Astrocyte (in vitro differentiated cells and primary cell): ENCODE data around the gene DOCK3. TPM values are rescaled to one million over a fixed set of nuclear protein-coding genes. Genes with fewer than 3 reads are reported as not detected.

Experiments
- DNase-seq: peaks from one replicate; pipeline ENCODE4 v3.0.0-alpha.2; 2010; ENCODE audit warnings: low read depth
- FAIRE-seq: peaks from 2 replicates; lab custom pipeline; 2011; peaks lifted over from hg19 to GRCh38; lab: Jason Lieb, UNC
- H2AFZ ChIP-seq: 2 replicates; pipeline ENCODE4 v1.6.0; 2012; ENCODE audit warnings: low read depth, low read length, inconsistent platforms
- H3K27ac ChIP-seq: 2 replicates; pipeline ENCODE4 v1.5.1; 2011; ENCODE audit warnings: low read depth, low read length, inconsistent platforms
- H3K27me3 ChIP-seq: 2 replicates; pipeline ENCODE4 v1.6.0; 2011; ENCODE audit warnings: low read length, inconsistent platforms; ENCODE audit not compliant: insufficient read depth
- H3K36me3 ChIP-seq: 2 replicates; pipeline ENCODE4 v1.5.1; 2011; ENCODE audit warnings: low read length, inconsistent platforms; ENCODE audit not compliant: insufficient read depth
- H3K4me1 ChIP-seq: 2 replicates; pipeline ENCODE4 v1.5.1; 2011; ENCODE audit warnings: low read length, inconsistent platforms; ENCODE audit not compliant: insufficient read depth
- H3K4me2 ChIP-seq: 2 replicates; pipeline ENCODE4 v1.6.0; 2012; ENCODE audit warnings: low read length, inconsistent platforms
- H3K4me3 ChIP-seq: 2 replicates; pipeline ENCODE4 v1.5.1; 2011; ENCODE audit warnings: low read depth, mild to moderate bottlenecking, low read length, inconsistent platforms; ENCODE audit not compliant: insufficient read depth
- H3K79me2 ChIP-seq: 2 replicates; pipeline ENCODE4 v1.6.0; 2012; ENCODE audit warnings: mild to moderate bottlenecking, low read length, inconsistent platforms; ENCODE audit not compliant: insufficient read depth
- H3K9ac ChIP-seq: 2 replicates; pipeline ENCODE4 v1.6.0; 2012; ENCODE audit warnings: mild to moderate bottlenecking, low read length, inconsistent platforms
- H3K9me3 ChIP-seq: 2 replicates; pipeline ENCODE4 v1.5.1; 2012; ENCODE audit warnings: low read depth, mild to moderate bottlenecking, low read length, inconsistent platforms; ENCODE audit not compliant: insufficient read depth
- H4K20me1 ChIP-seq: 2 replicates; pipeline ENCODE4 v1.6.0; 2012; ENCODE audit warnings: low read length, inconsistent platforms; ENCODE audit not compliant: insufficient read depth
- H3K27ac Mint-ChIP-seq: one replicate; pipeline ENCODE4 v1.8.0; 2021; ENCODE audit warnings: mild to moderate bottlenecking, mixed read lengths; ENCODE audit not compliant: unreplicated experiment
- H3K27me3 Mint-ChIP-seq: one replicate; pipeline ENCODE4 v1.8.0; 2021; ENCODE audit warnings: low read depth, mixed read lengths; ENCODE audit not compliant: unreplicated experiment
- H3K36me3 Mint-ChIP-seq: one replicate; pipeline ENCODE4 v1.8.0; 2021; ENCODE audit warnings: low read depth, mixed read lengths; ENCODE audit not compliant: unreplicated experiment
- H3K4me1 Mint-ChIP-seq: one replicate; pipeline ENCODE4 v1.8.0; 2021; ENCODE audit warnings: low read depth, mixed read lengths; ENCODE audit not compliant: unreplicated experiment
- H3K4me3 Mint-ChIP-seq: one replicate; pipeline ENCODE4 v1.8.0; 2021; ENCODE audit warnings: mild to moderate bottlenecking, moderate library complexity, mixed read lengths; ENCODE audit not compliant: unreplicated experiment
- H3K9me3 Mint-ChIP-seq: one replicate; pipeline ENCODE4 v1.8.0; 2021; ENCODE audit warnings: mild to moderate bottlenecking, mixed read lengths; ENCODE audit not compliant: unreplicated experiment
- CTCF ChIP-seq: IDR thresholded peaks from 2 replicates; pipeline ENCODE4 v1.5.1; 2011; ENCODE audit warnings: low read depth, mild to moderate bottlenecking, inconsistent platforms, low read length, moderate library complexity; ENCODE audit not compliant: insufficient read depth
- EZH2 ChIP-seq: IDR thresholded peaks from 2 replicates; pipeline ENCODE4 v1.6.1; 2012; ENCODE audit warnings: mild to moderate bottlenecking, low read length, inconsistent platforms; ENCODE audit not compliant: insufficient read depth
- total RNA-seq: library from RNA; stranded (reverse); gene quantifications from 2 replicates; pipeline ENCODE4 v1.2.1, GENCODE V29; 2021

The DOCK3 gene
- total RNA-seq, 1 donor from 2014 or later: 3.3 TPM

GRCh38 chr3:51354172-51354571, 679.4 kb downstream of the DOCK3 start:
- Mint-ChIP-seq H3K27ac (no peak overlapping the region), H3K36me3 (peaks cover 8% of the 10 kb centered on the region), H3K4me3 (no peak overlapping the region), H3K27me3 (peaks cover 7% of the 10 kb centered on the region), H3K9me3 (no peaks in the 10 kb centered on the region), H3K4me1 (no peaks in the 10 kb centered on the region)
- H3K79me2 ChIP-seq: no peaks in the 10 kb centered on the region
- FAIRE-seq: no peak
- no peak overlapping the region for H2AFZ ChIP-seq
- no peak for TF ChIP-seq CTCF
- TF ChIP-seq EZH2: no peak
- no peak overlapping the region for H3K4me2 ChIP-seq
- no peak overlapping the region for H3K4me3 ChIP-seq
- no peaks in the 10 kb centered on the region for H3K4me1 ChIP-seq
- H3K9ac ChIP-seq: no peak overlapping the region
- H3K27me3 ChIP-seq: no peaks in the 10 kb centered on the region
- no peaks in the 10 kb centered on the region for H4K20me1 ChIP-seq
- H3K9me3 ChIP-seq: no peaks in the 10 kb centered on the region
- H3K27ac ChIP-seq: no peak overlapping the region
- DNase-seq: no peak
- no peaks in the 10 kb centered on the region for H3K36me3 ChIP-seq

- H3K36me3 Mint-ChIP-seq: peaks cover 8% of the 10 kb centered on the region
- no peaks in the 10 kb centered on the region for H3K4me1 Mint-ChIP-seq
- Histone ChIP-seq H4K20me1 (no peaks in the 10 kb centered on the region), H3K9me3 (no peaks in the 10 kb centered on the region), H3K9ac (no peak overlapping the region), H3K36me3 (no peaks in the 10 kb centered on the region), H3K27ac (no peak overlapping the region), H3K27me3 (no peaks in the 10 kb centered on the region), H2AFZ (no peak overlapping the region), H3K4me3 (no peak overlapping the region), H3K4me1 (no peaks in the 10 kb centered on the region), H3K79me2 (no peaks in the 10 kb centered on the region), H3K4me2 (no peak overlapping the region)
- H3K27ac Mint-ChIP-seq: no peak overlapping the region
- DNase-seq: no peak
- peaks cover 10% of the 10 kb centered on the region for H3K27me3 Mint-ChIP-seq
- no peak for FAIRE-seq
- no peak for TF ChIP-seq EZH2
- TF ChIP-seq CTCF: no peak
- H3K4me3 Mint-ChIP-seq: no peak overlapping the region
- no peaks in the 10 kb centered on the region for H3K9me3 Mint-ChIP-seq
Measured at GRCh38 chr3:51354731-51355615, 680.2 kb downstream of the DOCK3 start.
